K562 (cell line): ENCODE results near the gene ZBTB24. TPM values are rescaled to one million over a fixed set of nuclear protein-coding genes. Genes with fewer than 3 reads are reported as not detected.

Experiments
- ATAC-seq: fragments of 200-7000 bp; cut with Tn5 transposase; 3 replicates; pipeline ENCODE4 v1.9.1; 2020; ENCODE audit warnings: moderate library complexity
- BruUV-seq: library from RNA; stranded (reverse); fragments of 400-500 nt; replicated peaks from 2 replicates; lab custom pipeline; 2021; lab: Mats Ljungman, UMichigan
- CTCF ChIA-PET: fragments of 300-600 bp; formaldehyde crosslinking; extraction: SDS; loops from one replicate; lab custom pipeline; 2021; ENCODE audit warnings: low intra/inter-chr PET ratio; lab: Yijun Ruan, JAX
- POLR2A ChIA-PET: fragments of 300-600, 350-650 bp; sonication (Branson Sonifier 250); formaldehyde crosslinking; extraction: SDS; loops from one replicate; lab custom pipeline; 2021; ENCODE audit warnings: antibody characterized with exemption, inconsistent platforms; lab: Yijun Ruan, JAX
- DNase-seq, 4 experiments: peaks; one replicate each; pipeline versions ENCODE4 v3.0.0 to v3.0.0-alpha.2; 2011 to 2018; ENCODE audit warnings: low spot score in 3 of 4, mixed read lengths in 3 of 4; ENCODE audit errors: extremely low read depth in 1 of 4
- FAIRE-seq: peaks from 2 replicates; lab custom pipeline; 2011; peaks lifted over from hg19 to GRCh38; lab: Jason Lieb, UNC
- H2AFZ ChIP-seq: 2 replicates; pipeline ENCODE4 v1.6.0; 2011; ENCODE audit warnings: low read depth, low read length, control low read depth, inconsistent platforms
- H3K27ac ChIP-seq: fragments of 200-600 bp; 3 replicates; pipeline ENCODE4 v1.8.0; 2011; ENCODE audit warnings: low read depth, mild to moderate bottlenecking, control low read depth, inconsistent platforms, low read length, moderate library complexity, mixed read lengths; ENCODE audit errors: extremely low read depth
- H3K27me3 ChIP-seq, 2 experiments: fragments of 300-600 bp in 1 of 2; 2 replicates in 1 of 2; 3 replicates in 1 of 2; pipeline versions ENCODE4 v1.6.0 to v1.8.0; 2011; ENCODE audit warnings: inconsistent platforms in 2 of 2, low read length in 2 of 2, mild to moderate bottlenecking in 1 of 2, mixed read lengths in 1 of 2, moderate library complexity in 1 of 2; ENCODE audit not compliant: control insufficient read depth in 2 of 2, insufficient read depth in 2 of 2
- H3K36me3 ChIP-seq: fragments of 300-600 bp; 3 replicates; pipeline ENCODE4 v1.8.0; 2011; ENCODE audit warnings: mild to moderate bottlenecking, low read length, inconsistent platforms; ENCODE audit not compliant: control insufficient read depth, insufficient read depth
- H3K4me1 ChIP-seq, 2 experiments: fragments of 200-600 bp in 1 of 2; replicated peaks in 1 of 2; 2 replicates in 1 of 2; 3 replicates in 1 of 2; pipeline versions ENCODE4 v1.5.1 to v1.8.0; 2011; ENCODE audit warnings: inconsistent platforms in 2 of 2, low read length in 2 of 2, mild to moderate bottlenecking in 1 of 2, mixed read lengths in 1 of 2, moderate library complexity in 1 of 2; ENCODE audit not compliant: control insufficient read depth in 2 of 2, insufficient read depth in 2 of 2
- H3K4me2 ChIP-seq: 2 replicates; pipeline ENCODE4 v1.6.1; 2011; ENCODE audit warnings: low read length, control low read depth, inconsistent platforms, mixed read lengths; ENCODE audit not compliant: insufficient read depth
- H3K4me3 ChIP-seq: fragments of 200-600 bp; sonication (generic), shearing (Covaris generic); 2 replicates; pipeline ENCODE4 v1.5.1; 2016; ENCODE audit warnings: control low read depth, inconsistent platforms
- H3K79me2 ChIP-seq: fragments of 200-600 bp; 3 replicates; pipeline ENCODE4 v1.8.0; 2011; ENCODE audit warnings: low read length, inconsistent platforms; ENCODE audit not compliant: control insufficient read depth, insufficient read depth
- H3K9ac ChIP-seq, 2 experiments: 2 replicates each; pipeline versions ENCODE4 v1.6.0 to v1.6.1; 2011; ENCODE audit warnings: low read depth in 2 of 2, low read length in 2 of 2, control low read depth in 1 of 2, inconsistent platforms in 1 of 2, mild to moderate bottlenecking in 1 of 2, mixed read lengths in 1 of 2; ENCODE audit not compliant: insufficient read depth in 1 of 2
- H3K9me1 ChIP-seq: one replicate; pipeline ENCODE4 v1.6.0; 2011; ENCODE audit warnings: inconsistent platforms, mild to moderate bottlenecking, low read length, moderate library complexity; ENCODE audit not compliant: control insufficient read depth, insufficient read depth
- H3K9me3 ChIP-seq: replicated peaks from 2 replicates; pipeline ENCODE4 v1.5.1; 2011; ENCODE audit warnings: low read depth, low read length, inconsistent platforms; ENCODE audit not compliant: control insufficient read depth, insufficient read depth
- H4K20me1 ChIP-seq: replicated peaks from 2 replicates; pipeline ENCODE4 v1.6.1; 2011; ENCODE audit warnings: low read length, inconsistent platforms, mixed read lengths; ENCODE audit not compliant: control insufficient read depth, insufficient read depth
- CBFB ChIP-seq: sonication (generic); formaldehyde crosslinking; IDR thresholded peaks from 2 replicates; pipeline ENCODE4 v1.4.0; 2020; ENCODE audit warnings: mild to moderate bottlenecking, missing genetic modification reagents
- CBX1 ChIP-seq: sonication (generic); IDR thresholded peaks from 2 replicates; pipeline ENCODE4 v1.6.1; 2016; ENCODE audit warnings: antibody characterized with exemption, low read depth, mild to moderate bottlenecking
- CEBPG ChIP-seq, 3 experiments: fragments of 200-800 bp in 1 of 3; sonication (Bioruptor generic) in 1 of 3; sonication (generic) in 1 of 3; formaldehyde crosslinking in 1 of 3; IDR thresholded peaks in 2 of 3; conservative IDR thresholded peaks in 1 of 3; 2 replicates each; pipeline versions ENCODE4 v1.6.1 to v1.8.0; 2016 to 2022; ENCODE audit warnings: missing compliant biosample characterization in 2 of 3, missing genetic modification characterization in 2 of 3, mild to moderate bottlenecking in 1 of 3, missing genetic modification reagents in 1 of 3
- HDAC2 ChIP-seq: fragments of 450-650 bp; IDR thresholded peaks from 2 replicates; pipeline ENCODE4 v1.6.1; 2016; ENCODE audit warnings: mild to moderate bottlenecking
- HNRNPL ChIP-seq: fragments of 200-400 bp; formaldehyde crosslinking; IDR thresholded peaks from 2 replicates; pipeline ENCODE4 v1.6.1; 2017; ENCODE audit warnings: low read depth, mild to moderate bottlenecking, low read length
- MTF1 ChIP-seq: fragments of 250-450 bp; sonication (Bioruptor Pico); IDR thresholded peaks from 2 replicates; pipeline ENCODE4 v1.9.0; 2021; ENCODE audit warnings: moderate library complexity, mild to moderate bottlenecking, inconsistent platforms, borderline replicate concordance
- SMARCE1 ChIP-seq: fragments of 450-650 bp; IDR thresholded peaks from 2 replicates; pipeline ENCODE4 v1.7.1; 2016; ENCODE audit warnings: mild to moderate bottlenecking
- STAG1 ChIP-seq: sonication (generic); formaldehyde crosslinking; IDR thresholded peaks from 2 replicates; pipeline ENCODE4 v1.5.0; 2020; ENCODE audit warnings: missing genetic modification reagents, borderline replicate concordance
- ZFP30 ChIP-seq: fragments of 250-450 bp; sonication (Bioruptor Pico); IDR thresholded peaks from 2 replicates; pipeline ENCODE4 v1.8.0; 2022; ENCODE audit warnings: moderate library complexity, mild to moderate bottlenecking, inconsistent platforms, borderline replicate concordance
- ZNF584 ChIP-seq: fragments of 200-800 bp; sonication (Bioruptor generic); IDR thresholded peaks from 2 replicates; pipeline ENCODE4 v1.6.1; 2016; ENCODE audit warnings: low read depth, mild to moderate bottlenecking, missing genetic modification characterization, missing compliant biosample characterization
- ZNF668 ChIP-seq: fragments of 250-450 bp; sonication (Bioruptor Pico); IDR thresholded peaks from 2 replicates; pipeline ENCODE4 v1.8.0; 2022; ENCODE audit warnings: mild to moderate bottlenecking, inconsistent platforms
- ZNF778 ChIP-seq: fragments of 450-650 bp; formaldehyde crosslinking; IDR thresholded peaks from 2 replicates; pipeline ENCODE4 v1.4.0; 2020; ENCODE audit warnings: mild to moderate bottlenecking, moderate library complexity
- ZZZ3 ChIP-seq: fragments of 450-650 bp; IDR thresholded peaks from 2 replicates; pipeline ENCODE4 v1.6.1; 2016; ENCODE audit warnings: antibody characterized with exemption, mild to moderate bottlenecking, moderate library complexity
- WGBS: fragments of 100-300 bp; shearing (Covaris generic); methylation state at CpG from one replicate; pipeline ENCODE4 v1.1.6; 2016; ENCODE audit warnings: low coverage, mixed read lengths; ENCODE audit not compliant: insufficient coverage; ENCODE audit errors: missing lambda C conversion rate; 5-methylcytosine and 5-hydroxymethylcytosine counted together
- in situ Hi-C: fragments of 300-500 bp; cut with MboI; formaldehyde crosslinking; loops from 4 replicates; pipeline ENCODE4 v1.15.0; 2018; ENCODE audit warnings: inconsistent platforms, mixed read lengths
- intact Hi-C: fragments of 100-400 bp; cut with micrococcal nuclease; formaldehyde crosslinking; loops from 2 replicates; pipeline ENCODE4 v1.14.2; 2022
- polyA plus RNA-seq, 8 experiments: library from polyadenylated mRNA; depleted of rRNA in 4 of 8; stranded (reverse) in 5 of 8; unstranded in 3 of 8; fragments of >200 nt; fragmentation: Nextera tagmentation in 2 of 8; fragmentation: Illumina TruSeq in 1 of 8; extraction: Ambion mirVana in 2 of 8; extraction: Trizol in 1 of 8; gene quantifications; 2 replicates each; pipeline versions ENCODE4 v1.2.1 to v1.2.3, GENCODE V29; 2011 to 2014; ENCODE audit warnings: inconsistent platforms in 1 of 8, missing spikeins in 1 of 8
- total RNA-seq, 7 experiments: library from RNA; depleted of rRNA in 6 of 7; stranded (reverse); fragments of >200 nt in 6 of 7; fragmentation: Illumina TruSeq in 2 of 7; extraction: Trizol in 2 of 7; gene quantifications; 2 replicates each; pipeline versions ENCODE4 v1.2.1 to v1.2.3, GENCODE V29; 2011 to 2021; ENCODE audit warnings: low replicate concordance in 1 of 7
- TF ChIP-seq, protein P1 (sequence below): fragments of 450-650 bp; IDR thresholded peaks from 2 replicates; pipeline ENCODE4 v1.6.1; 2016; ENCODE audit warnings: low read depth
- TF ChIP-seq, protein P2 (sequence below): fragments of 250-450 bp; sonication (Bioruptor Pico); IDR thresholded peaks from 2 replicates; pipeline ENCODE4 v1.4.0; 2020; ENCODE audit warnings: borderline replicate concordance

The ZBTB24 gene
- total and polyA plus RNA-seq, 9 of the 15 experiments (the other 6 are each of a cell fraction or from before 2014, with no cell fraction given) = 2.0 to 16.7 (median 8.3) TPM

DNA sequence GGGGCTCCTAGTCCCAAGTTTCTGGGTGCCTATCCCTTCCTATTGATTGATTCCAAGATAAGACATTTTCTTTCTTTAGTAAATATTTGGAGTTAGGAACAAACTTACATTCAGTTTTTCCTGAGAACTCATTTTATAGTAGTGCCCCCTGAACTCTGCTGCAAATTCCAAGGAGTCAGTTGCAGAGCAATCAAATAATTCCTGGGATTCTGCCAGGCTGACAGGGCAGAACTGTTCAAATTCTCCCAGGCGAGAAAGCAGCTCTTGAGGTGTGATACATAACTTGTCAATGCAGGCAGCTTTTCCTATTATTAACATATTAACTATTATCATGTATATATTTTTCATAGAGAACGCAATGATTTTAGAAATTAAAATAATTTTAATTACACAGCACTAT is 15.9 kb upstream of the ZBTB24 start:
- in situ Hi-C loops = no loop called here
- TF ChIP-seq CBX1 (no peak), HDAC2 (no peak), SMARCE1 (no peak), MTF1 (CRISPR knock-in tag) (no peak), ZNF584 (CRISPR knock-in tag) (no peak), ZFP30 (no peak), CBFB (no peak), ZNF668 (CRISPR knock-in tag) (no peak), HNRNPL (no peak), ZZZ3 (no peak), STAG1 (no peak), ZNF778 (CRISPR knock-in tag) (no peak), CEBPG (CRISPR knock-in tag; IDR thresholded peaks at IDR 0.05) (no peak), CEBPG (tag; conservative IDR thresholded peaks at IDR 0.05 in 1 of 2, IDR thresholded peaks at IDR 0.05 in 1 of 2) (no peak)
- TF ChIP-seq, protein P1, sequence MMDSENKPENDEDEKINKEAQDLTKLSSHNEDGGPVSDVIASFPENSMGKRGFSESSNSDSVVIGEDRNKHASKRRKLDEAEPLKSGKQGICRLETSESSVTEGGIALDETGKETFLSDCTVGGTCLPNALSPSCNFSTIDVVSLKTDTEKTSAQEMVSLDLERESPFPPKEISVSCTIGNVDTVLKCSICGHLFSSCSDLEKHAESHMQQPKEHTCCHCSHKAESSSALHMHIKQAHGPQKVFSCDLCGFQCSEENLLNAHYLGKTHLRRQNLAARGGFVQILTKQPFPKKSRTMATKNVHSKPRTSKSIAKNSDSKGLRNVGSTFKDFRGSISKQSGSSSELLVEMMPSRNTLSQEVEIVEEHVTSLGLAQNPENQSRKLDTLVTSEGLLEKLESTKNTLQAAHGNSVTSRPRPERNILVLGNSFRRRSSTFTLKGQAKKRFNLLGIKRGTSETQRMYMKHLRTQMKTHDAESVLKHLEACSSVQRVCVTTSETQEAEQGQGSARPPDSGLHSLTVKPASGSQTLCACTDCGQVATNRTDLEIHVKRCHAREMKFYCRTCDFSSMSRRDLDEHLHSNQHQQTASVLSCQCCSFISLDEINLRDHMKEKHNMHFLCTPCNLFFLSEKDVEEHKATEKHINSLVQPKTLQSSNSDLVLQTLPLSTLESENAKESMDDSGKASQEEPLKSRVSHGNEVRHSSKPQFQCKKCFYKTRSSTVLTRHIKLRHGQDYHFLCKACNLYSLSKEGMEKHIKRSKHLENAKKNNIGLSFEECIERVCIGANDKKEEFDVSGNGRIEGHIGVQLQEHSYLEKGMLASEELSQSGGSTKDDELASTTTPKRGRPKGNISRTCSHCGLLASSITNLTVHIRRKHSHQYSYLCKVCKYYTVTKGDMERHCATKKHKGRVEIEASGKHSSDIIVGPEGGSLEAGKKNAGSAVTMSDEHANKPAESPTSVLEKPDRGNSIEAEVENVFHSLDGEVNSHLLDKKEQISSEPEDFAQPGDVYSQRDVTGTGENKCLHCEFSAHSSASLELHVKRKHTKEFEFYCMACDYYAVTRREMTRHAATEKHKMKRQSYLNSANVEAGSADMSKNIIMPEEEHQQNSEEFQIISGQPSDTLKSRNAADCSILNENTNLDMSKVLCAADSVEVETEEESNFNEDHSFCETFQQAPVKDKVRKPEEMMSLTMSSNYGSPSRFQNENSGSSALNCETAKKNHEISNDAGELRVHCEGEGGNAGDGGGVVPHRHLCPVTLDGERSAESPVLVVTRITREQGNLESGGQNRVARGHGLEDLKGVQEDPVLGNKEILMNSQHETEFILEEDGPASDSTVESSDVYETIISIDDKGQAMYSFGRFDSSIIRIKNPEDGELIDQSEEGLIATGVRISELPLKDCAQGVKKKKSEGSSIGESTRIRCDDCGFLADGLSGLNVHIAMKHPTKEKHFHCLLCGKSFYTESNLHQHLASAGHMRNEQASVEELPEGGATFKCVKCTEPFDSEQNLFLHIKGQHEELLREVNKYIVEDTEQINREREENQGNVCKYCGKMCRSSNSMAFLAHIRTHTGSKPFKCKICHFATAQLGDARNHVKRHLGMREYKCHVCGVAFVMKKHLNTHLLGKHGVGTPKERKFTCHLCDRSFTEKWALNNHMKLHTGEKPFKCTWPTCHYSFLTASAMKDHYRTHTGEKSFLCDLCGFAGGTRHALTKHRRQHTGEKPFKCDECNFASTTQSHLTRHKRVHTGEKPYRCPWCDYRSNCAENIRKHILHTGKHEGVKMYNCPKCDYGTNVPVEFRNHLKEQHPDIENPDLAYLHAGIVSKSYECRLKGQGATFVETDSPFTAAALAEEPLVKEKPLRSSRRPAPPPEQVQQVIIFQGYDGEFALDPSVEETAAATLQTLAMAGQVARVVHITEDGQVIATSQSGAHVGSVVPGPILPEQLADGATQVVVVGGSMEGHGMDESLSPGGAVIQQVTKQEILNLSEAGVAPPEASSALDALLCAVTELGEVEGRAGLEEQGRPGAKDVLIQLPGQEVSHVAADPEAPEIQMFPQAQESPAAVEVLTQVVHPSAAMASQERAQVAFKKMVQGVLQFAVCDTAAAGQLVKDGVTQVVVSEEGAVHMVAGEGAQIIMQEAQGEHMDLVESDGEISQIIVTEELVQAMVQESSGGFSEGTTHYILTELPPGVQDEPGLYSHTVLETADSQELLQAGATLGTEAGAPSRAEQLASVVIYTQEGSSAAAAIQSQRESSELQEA = no peak
- TF ChIP-seq, protein P2, sequence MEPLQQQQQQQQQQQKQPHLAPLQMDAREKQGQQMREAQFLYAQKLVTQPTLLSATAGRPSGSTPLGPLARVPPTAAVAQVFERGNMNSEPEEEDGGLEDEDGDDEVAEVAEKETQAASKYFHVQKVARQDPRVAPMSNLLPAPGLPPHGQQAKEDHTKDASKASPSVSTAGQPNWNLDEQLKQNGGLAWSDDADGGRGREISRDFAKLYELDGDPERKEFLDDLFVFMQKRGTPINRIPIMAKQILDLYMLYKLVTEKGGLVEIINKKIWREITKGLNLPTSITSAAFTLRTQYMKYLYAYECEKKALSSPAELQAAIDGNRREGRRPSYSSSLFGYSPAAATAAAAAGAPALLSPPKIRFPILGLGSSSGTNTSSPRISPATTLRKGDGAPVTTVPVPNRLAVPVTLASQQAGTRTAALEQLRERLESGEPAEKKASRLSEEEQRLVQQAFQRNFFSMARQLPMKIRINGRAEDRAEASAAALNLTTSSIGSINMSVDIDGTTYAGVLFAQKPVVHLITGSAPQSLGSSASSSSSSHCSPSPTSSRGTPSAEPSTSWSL = no peak

More for the DNA sequence above, 15.9 kb upstream of the ZBTB24 start:
- FAIRE-seq = no peak
- Histone ChIP-seq H3K9ac (no peak overlapping the region), H3K27me3 (peaks cover 15 to 32% of the 10 kb centered on the region in 2 experiments), H3K4me1 (no peaks in the 10 kb centered on the region), H3K9me1 (no peaks in the 10 kb centered on the region), H3K36me3 (no peaks in the 10 kb centered on the region), H4K20me1 (no peaks in the 10 kb centered on the region), H3K4me3 (no peak overlapping the region), H2AFZ (no peak overlapping the region), H3K79me2 (no peaks in the 10 kb centered on the region), H3K9me3 (no peaks in the 10 kb centered on the region), H3K4me2 (no peak overlapping the region), H3K27ac (no peak overlapping the region)
- 13% methylated on average over 2 of the region's 2 CpGs for WGBS
- ATAC-seq = no peak
- ChIA-PET CTCF (no interaction called here), POLR2A (no interaction called here)
- intact Hi-C loops = no loop called here
- no peak for DNase-seq
- BruUV-seq = no TSS peak
